Transverse colon (tissue), 4 donors: ENCODE measurements around the gene RAP2B. TPM values are rescaled to one million over a fixed set of nuclear protein-coding genes. Genes with fewer than 3 reads are reported as not detected.
"Not testable (repeated sequence)": the region's sequence is repeated elsewhere in the genome, so short reads cannot be mapped to it uniquely, and the experiment has no call there.

ENCODE experiments used
- DNase-seq: peaks from one replicate; pipeline ENCODE4 v3.0.0-alpha.2; 2019
- H3K27ac ChIP-seq, 4 donors: fragments of 200-600 bp; sonication (generic); 2 replicates each; pipeline ENCODE4 v1.5.1; 2016 to 2018; ENCODE audit warnings: inconsistent platforms in 4 of 4
- H3K27me3 ChIP-seq: fragments of 200-600 bp; sonication (generic); 2 replicates; pipeline ENCODE4 v1.5.1; 2017; ENCODE audit warnings: inconsistent platforms
- H3K36me3 ChIP-seq, 4 donors: fragments of 200-600 bp; sonication (generic); 2 replicates each; pipeline ENCODE4 v1.5.1; 2017 to 2019; ENCODE audit warnings: inconsistent platforms in 4 of 4
- H3K4me1 ChIP-seq, 4 donors: fragments of 200-600 bp; sonication (generic); 2 replicates each; pipeline ENCODE4 v1.5.1; 2017 to 2020; ENCODE audit warnings: inconsistent platforms in 4 of 4
- H3K4me3 ChIP-seq, 4 donors: fragments of 200-600 bp; sonication (generic); 1 replicate in 1 of 4; 2 replicates in 3 of 4; pipeline versions ENCODE4 v1.5.1 to v1.6.1; 2017 to 2019; ENCODE audit warnings: inconsistent platforms in 4 of 4
- H3K9me3 ChIP-seq, 2 donors: fragments of 200-600 bp; sonication (generic); 2 replicates each; pipeline ENCODE4 v1.5.1; 2017 to 2019; ENCODE audit warnings: inconsistent platforms in 2 of 2
- CTCF ChIP-seq, 5 experiments: fragments of 200-600 bp in 3 of 5; fragments of 450-650 bp in 2 of 5; sonication (generic) in 3 of 5; IDR thresholded peaks; 1 replicate in 2 of 5; 2 replicates in 3 of 5; pipeline ENCODE4 v1.5.1; 2016 to 2017; ENCODE audit warnings: antibody characterized with exemption in 5 of 5, inconsistent platforms in 3 of 5, mild to moderate bottlenecking in 2 of 5, moderate library complexity in 1 of 5
- EP300 ChIP-seq: sonication (generic); formaldehyde crosslinking; IDR thresholded peaks from one replicate; pipeline ENCODE4 v1.6.1; 2017; ENCODE audit warnings: antibody characterized with exemption, low read depth
- POLR2A ChIP-seq: fragments of 450-650 bp; IDR thresholded peaks from one replicate; pipeline ENCODE4 v1.6.1; 2016; ENCODE audit warnings: antibody characterized with exemption, mild to moderate bottlenecking, moderate library complexity
- POLR2AphosphoS5 ChIP-seq, 3 donors: sonication (generic); formaldehyde crosslinking; IDR thresholded peaks; one replicate each; pipeline ENCODE4 v1.6.1; 2016; ENCODE audit warnings: antibody characterized with exemption in 3 of 3
- WGBS, 2 donors: methylation state at CpG; one replicate each; pipeline ENCODE4 v1.1.5; 2018; ENCODE audit warnings: low coverage in 1 of 2; 5-methylcytosine and 5-hydroxymethylcytosine counted together
- in situ Hi-C, 4 donors: fragments of 200-750 bp; cut with MboI; loops; one replicate each; pipeline versions ENCODE4 v1.15.0 to v1.15.1; 2017; ENCODE audit warnings: low sequenced_read_pairs in 3 of 4, low pct_ligation_motif_present in 1 of 4, low pct_unique_long_range_greater_than_20kb in 1 of 4
- intact Hi-C: fragments of 100-400 bp; cut with DNase I; formaldehyde crosslinking; loops from one replicate; pipeline ENCODE4 v1.15.1; 2023; ENCODE audit warnings: low total_unique reads
- total RNA-seq, 4 donors: library from RNA; depleted of rRNA; stranded (reverse); fragments of >200 nt; gene quantifications; one replicate each; pipeline ENCODE4 v1.1.0, GENCODE V29; 2016

The RAP2B gene
- total RNA-seq, 4 donors from 2014 or later, result 9.8 to 22.8 (median 11.2) TPM

GRCh38 chr3:153145454-153145853, 16.6 kb upstream of the RAP2B start:
- H3K4me3 ChIP-seq, result no peak overlapping the region
- peaks cover 0 to 6% (median 0%) of the 10 kb centered on the region in 4 donors for H3K4me1 ChIP-seq
- H3K27me3 ChIP-seq, result no peaks in the 10 kb centered on the region
- intact Hi-C loops (no loop called here), in situ Hi-C loops (no loop called here)
- TF ChIP-seq EP300 (no peak), POLR2A (no peak), POLR2AphosphoS5 (IDR thresholded peaks at IDR 0.05) (no peak), CTCF (IDR thresholded peaks at IDR 0.05) (no peak)
- no peaks in the 10 kb centered on the region for H3K9me3 ChIP-seq
- no peak for DNase-seq
- no peak overlapping the region for H3K27ac ChIP-seq
- H3K36me3 ChIP-seq, result no peaks in the 10 kb centered on the region

GRCh38 chr3:153146191-153147053, 15.6 kb upstream of the RAP2B start:
- no peak for DNase-seq
- Histone ChIP-seq H3K4me1 (no peaks in the 10 kb centered on the region), H3K27ac (no peak overlapping the region), H3K27me3 (no peaks in the 10 kb centered on the region), H3K9me3 (no peaks in the 10 kb centered on the region), H3K36me3 (no peaks in the 10 kb centered on the region), H3K4me3 (no peak overlapping the region)
- WGBS, 2 donors, result 87 to 92% methylated on average over 6 of the region's 6 CpGs
- intact Hi-C loops (no loop called here), in situ Hi-C loops (no loop called here)
- TF ChIP-seq POLR2A, result no peak
- TF ChIP-seq EP300, result no peak
- no peak for TF ChIP-seq CTCF (IDR thresholded peaks at IDR 0.05)

GRCh38 chr3:153150991-153151390, 11.0 kb upstream of the RAP2B start:
- no peak for TF ChIP-seq POLR2AphosphoS5 (IDR thresholded peaks at IDR 0.05)
- no peak for TF ChIP-seq CTCF (IDR thresholded peaks at IDR 0.05)
- TF ChIP-seq POLR2A, result no peak
- TF ChIP-seq EP300, result no peak
- no peak for DNase-seq
- Histone ChIP-seq H3K27me3 (no peaks in the 10 kb centered on the region), H3K9me3 (no peaks in the 10 kb centered on the region), H3K4me3 (no peak overlapping the region), H3K27ac (no peak overlapping the region), H3K4me1 (no peaks in the 10 kb centered on the region), H3K36me3 (no peaks in the 10 kb centered on the region)
- in situ Hi-C loops, result no loop called here
- WGBS, 2 donors, result 74 to 79% methylated on average over 2 of the region's 2 CpGs
- intact Hi-C loops, result loop anchor here (10.0 kb wide), 1 partner anchor 106 kb away; no protein-coding TSS in a partner anchor

- H3K36me3 ChIP-seq, H3K27me3 ChIP-seq, H3K9me3 ChIP-seq, DNase-seq, in situ Hi-C loops, H3K27ac ChIP-seq, H3K4me1 ChIP-seq, H3K4me3 ChIP-seq: not testable (repeated sequence)
- intact Hi-C loops, result loop anchor here (2.0 to 10.0 kb wide), 2 partner anchors 51 to 111 kb away; no protein-coding TSS in a partner anchor
- WGBS, 2 donors, result 98% methylated on average over 22 of the region's 29 CpGs; no CpG with 5 or more reads in 1 of the 2 donors
Measured at GRCh38 chr3:153155786-153156185, 6.2 kb upstream of the RAP2B start.
